ENCODE data around the gene CHAC2.
"Not testable (repeated sequence)": the region's sequence is repeated elsewhere in the genome, so short reads cannot be mapped to it uniquely, and the experiment has no call there.

Gene CHAC2

DNA sequence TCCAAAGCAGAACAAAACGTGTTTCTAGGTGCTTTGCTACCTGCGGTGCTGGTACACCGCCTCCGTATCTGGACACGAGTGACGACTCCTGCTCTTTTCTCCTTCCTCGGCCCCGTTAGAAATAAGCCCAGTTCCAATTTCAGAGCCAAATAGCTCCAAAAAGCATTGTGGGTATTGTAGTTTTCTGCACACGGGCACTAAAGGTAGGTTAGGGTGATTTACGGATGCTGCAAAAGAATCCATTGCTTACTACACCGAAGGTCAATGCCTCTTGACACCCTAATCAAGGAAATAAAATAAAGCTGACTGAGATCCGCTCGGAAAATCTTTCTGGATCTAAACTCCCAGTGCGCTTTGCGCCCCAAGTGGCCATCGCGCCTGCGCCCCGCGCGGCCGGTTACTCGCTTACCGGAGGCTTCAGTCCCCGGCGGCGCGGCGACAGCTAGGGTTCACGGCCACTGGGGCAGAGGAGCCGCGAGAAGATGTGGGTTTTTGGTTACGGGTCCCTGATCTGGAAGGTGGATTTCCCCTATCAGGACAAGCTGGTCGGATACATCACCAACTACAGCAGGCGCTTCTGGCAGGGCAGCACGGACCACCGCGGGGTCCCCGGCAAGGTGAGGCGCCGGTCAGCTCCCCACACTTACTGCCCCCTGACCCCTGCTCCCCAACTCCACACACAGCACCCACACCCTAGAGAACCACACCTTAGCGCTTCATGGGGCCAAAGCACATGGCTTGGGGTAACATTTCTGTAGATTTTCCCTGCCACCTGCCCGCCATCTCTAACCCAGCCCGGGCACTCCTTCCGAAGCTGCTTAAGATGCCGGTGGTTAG lies at the start of gene CHAC2:
TSS of gene CHAC2 (plus strand) at position 400 of the 837 bp plus-strand sequence. CDS start at position 483, 83 bp downstream.
- peak; percentile 87 for DNase-seq (ENCODE audit: low spot score)
- H3K9me3 Mint-ChIP-seq: no peaks in the 10 kb centered on the region
- H3K4me3 Mint-ChIP-seq: peak within 1 kb of the TSS; percentile 95
- H3K36me3 Mint-ChIP-seq (ENCODE audit: low read depth): peaks cover 29% of the 10 kb centered on the region
- peaks cover 30% of the 10 kb centered on the region for H3K4me1 Mint-ChIP-seq (ENCODE audit: low read depth)
- peak within 1 kb of the TSS; percentile 95 for H3K27ac Mint-ChIP-seq
- no peaks in the 10 kb centered on the region for H3K27me3 Mint-ChIP-seq (ENCODE audit: low read depth)

DNA sequence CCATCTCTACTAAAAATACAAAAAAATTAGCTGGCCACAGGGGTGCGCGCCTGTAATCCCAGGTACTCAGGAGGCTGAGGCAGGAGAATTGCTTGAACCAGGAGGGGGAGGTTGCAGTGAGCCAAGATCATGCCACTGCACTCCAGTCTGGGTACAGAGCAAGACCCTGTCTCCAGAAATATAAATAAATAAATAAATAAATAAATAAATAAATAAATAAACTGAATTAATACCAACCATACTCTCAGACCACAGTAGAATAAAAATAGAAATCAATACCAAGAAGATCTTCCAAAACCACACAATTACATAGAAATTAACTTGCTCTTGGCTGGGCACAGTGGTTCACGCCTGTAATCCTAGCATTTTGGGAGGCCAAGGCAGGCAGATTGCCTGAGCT lies 46.7 kb upstream of the CHAC2 start:
- not testable (repeated sequence) for H3K27ac Mint-ChIP-seq; H3K9me3 Mint-ChIP-seq; DNase-seq (ENCODE audit: low spot score); H3K27me3 Mint-ChIP-seq (ENCODE audit: low read depth); H3K4me3 Mint-ChIP-seq
- peaks cover 14% of the 10 kb centered on the region for H3K4me1 Mint-ChIP-seq (ENCODE audit: low read depth)
- H3K36me3 Mint-ChIP-seq (ENCODE audit: low read depth): peaks cover 21% of the 10 kb centered on the region

DNA sequence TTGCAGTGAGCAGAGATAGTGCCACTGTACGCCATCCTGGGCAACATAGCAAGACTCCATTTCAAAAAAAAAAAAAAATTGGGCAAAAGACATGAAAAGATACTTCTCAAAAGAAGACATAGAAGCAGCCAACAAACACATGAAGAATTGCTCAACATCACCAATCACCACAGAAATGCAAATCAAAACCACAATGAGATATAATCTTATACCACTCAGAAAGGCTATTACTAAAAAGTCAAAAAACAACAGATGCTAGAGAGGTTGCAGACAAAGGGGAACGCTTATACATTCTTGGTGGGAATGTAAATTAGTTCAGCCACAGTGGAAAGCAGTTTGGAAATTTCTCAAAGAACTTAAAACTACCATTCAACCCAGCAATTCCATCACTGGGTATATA lies 43.1 kb upstream of the CHAC2 start:
- no peak for DNase-seq (ENCODE audit: low spot score)
- peaks cover 16% of the 10 kb centered on the region for H3K4me1 Mint-ChIP-seq (ENCODE audit: low read depth)

DNA sequence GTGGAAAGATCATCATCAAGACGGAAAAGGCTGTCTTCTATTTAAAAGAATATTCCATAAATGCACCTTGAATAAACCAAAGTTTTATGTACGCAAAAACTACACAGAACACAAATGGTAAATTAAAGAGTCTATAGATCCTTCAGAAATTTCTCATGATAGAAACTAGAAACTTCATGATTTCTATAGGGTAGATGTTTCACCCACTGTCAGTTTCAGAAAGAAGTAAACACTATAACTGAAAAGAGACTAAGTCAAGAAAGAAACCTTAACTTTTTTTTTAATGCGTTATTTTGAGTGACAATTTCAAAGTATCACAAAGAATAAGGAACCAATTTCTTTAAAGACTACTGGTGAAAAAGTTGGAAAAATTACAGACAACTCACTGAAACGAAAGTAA lies 41.9 kb upstream of the CHAC2 start:
- Mint-ChIP-seq H3K36me3 (ENCODE audit: low read depth) (peaks cover 31% of the 10 kb centered on the region), H3K27ac (no peak overlapping the region)

More for the DNA sequence above, 43.1 kb upstream of the CHAC2 start:
- Mint-ChIP-seq H3K27me3 (ENCODE audit: low read depth) (no peaks in the 10 kb centered on the region), H3K27ac (no peak overlapping the region), H3K9me3 (peaks cover 7% of the 10 kb centered on the region), H3K36me3 (ENCODE audit: low read depth) (peaks cover 25% of the 10 kb centered on the region), H3K4me3 (no peak overlapping the region)

GRCh38 chr2:53727921-53728320 lies 39.7 kb upstream of the CHAC2 start:
- peaks cover 7% of the 10 kb centered on the region for H3K9me3 Mint-ChIP-seq
- DNase-seq (ENCODE audit: low spot score): no peak
- H3K27me3 Mint-ChIP-seq (ENCODE audit: low read depth): no peaks in the 10 kb centered on the region
- H3K4me1 Mint-ChIP-seq (ENCODE audit: low read depth): peaks cover 13% of the 10 kb centered on the region
- H3K36me3 Mint-ChIP-seq (ENCODE audit: low read depth): peaks cover 31% of the 10 kb centered on the region
- H3K27ac Mint-ChIP-seq: no peak overlapping the region
- H3K4me3 Mint-ChIP-seq: no peak overlapping the region

More for the DNA sequence above, 41.9 kb upstream of the CHAC2 start:
- Mint-ChIP-seq H3K9me3 (peaks cover 7% of the 10 kb centered on the region), H3K4me1 (ENCODE audit: low read depth) (peaks cover 16% of the 10 kb centered on the region), H3K27me3 (ENCODE audit: low read depth) (no peaks in the 10 kb centered on the region), H3K4me3 (no peak overlapping the region)
- DNase-seq (ENCODE audit: low spot score): no peak

GRCh38 chr2:53729143-53729762 lies 38.4 kb upstream of the CHAC2 start:
- DNase-seq (ENCODE audit: low spot score): no peak
- H3K27me3 Mint-ChIP-seq (ENCODE audit: low read depth): no peaks in the 10 kb centered on the region
- peaks cover 7% of the 10 kb centered on the region for H3K9me3 Mint-ChIP-seq
- no peak overlapping the region for H3K27ac Mint-ChIP-seq
- H3K4me1 Mint-ChIP-seq (ENCODE audit: low read depth): peaks cover 13% of the 10 kb centered on the region
- H3K4me3 Mint-ChIP-seq: no peak overlapping the region
- H3K36me3 Mint-ChIP-seq (ENCODE audit: low read depth): peaks cover 37% of the 10 kb centered on the region

DNA sequence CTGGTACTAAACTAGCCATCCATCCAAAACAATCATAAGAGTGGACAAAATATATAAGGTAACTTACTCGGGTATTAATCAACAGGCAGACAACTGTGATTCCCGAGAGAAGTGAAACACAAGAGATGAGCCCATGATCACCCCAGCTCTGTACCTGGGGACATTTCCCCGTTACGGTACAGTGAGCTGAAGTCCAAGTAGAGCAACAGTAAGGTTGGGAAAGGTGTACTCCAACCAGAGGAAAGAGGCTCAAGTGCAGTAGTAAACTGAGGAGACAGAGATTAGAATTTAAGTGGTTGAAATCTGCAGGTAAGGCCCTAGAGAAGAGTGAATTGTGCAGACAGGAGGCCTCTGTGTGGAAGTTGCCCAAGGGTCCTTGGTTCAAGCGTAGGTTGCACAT lies 30.5 kb upstream of the CHAC2 start:
- no peak overlapping the region for H3K4me3 Mint-ChIP-seq
- no peak overlapping the region for H3K27ac Mint-ChIP-seq
- no peaks in the 10 kb centered on the region for H3K27me3 Mint-ChIP-seq (ENCODE audit: low read depth)
- H3K4me1 Mint-ChIP-seq (ENCODE audit: low read depth): peaks cover under 1% of the 10 kb centered on the region
- no peaks in the 10 kb centered on the region for H3K9me3 Mint-ChIP-seq
- no peak for DNase-seq (ENCODE audit: low spot score)
- H3K36me3 Mint-ChIP-seq (ENCODE audit: low read depth): peaks cover 19% of the 10 kb centered on the region

GRCh38 chr2:53739032-53739431 lies 28.6 kb upstream of the CHAC2 start:
- DNase-seq (ENCODE audit: low spot score): no peak
- Mint-ChIP-seq H3K36me3 (ENCODE audit: low read depth) (peaks cover 24% of the 10 kb centered on the region), H3K4me3 (no peak overlapping the region), H3K4me1 (ENCODE audit: low read depth) (peaks cover 7% of the 10 kb centered on the region), H3K27ac (no peak overlapping the region), H3K9me3 (no peaks in the 10 kb centered on the region), H3K27me3 (ENCODE audit: low read depth) (no peaks in the 10 kb centered on the region)

GRCh38 chr2:53740170-53740569 lies 27.4 kb upstream of the CHAC2 start:
- Mint-ChIP-seq H3K4me1 (ENCODE audit: low read depth) (peaks cover 7% of the 10 kb centered on the region), H3K9me3 (no peaks in the 10 kb centered on the region), H3K4me3 (no peak overlapping the region), H3K36me3 (ENCODE audit: low read depth) (peaks cover 15% of the 10 kb centered on the region), H3K27ac (no peak overlapping the region), H3K27me3 (ENCODE audit: low read depth) (no peaks in the 10 kb centered on the region)
- no peak for DNase-seq (ENCODE audit: low spot score)

DNA sequence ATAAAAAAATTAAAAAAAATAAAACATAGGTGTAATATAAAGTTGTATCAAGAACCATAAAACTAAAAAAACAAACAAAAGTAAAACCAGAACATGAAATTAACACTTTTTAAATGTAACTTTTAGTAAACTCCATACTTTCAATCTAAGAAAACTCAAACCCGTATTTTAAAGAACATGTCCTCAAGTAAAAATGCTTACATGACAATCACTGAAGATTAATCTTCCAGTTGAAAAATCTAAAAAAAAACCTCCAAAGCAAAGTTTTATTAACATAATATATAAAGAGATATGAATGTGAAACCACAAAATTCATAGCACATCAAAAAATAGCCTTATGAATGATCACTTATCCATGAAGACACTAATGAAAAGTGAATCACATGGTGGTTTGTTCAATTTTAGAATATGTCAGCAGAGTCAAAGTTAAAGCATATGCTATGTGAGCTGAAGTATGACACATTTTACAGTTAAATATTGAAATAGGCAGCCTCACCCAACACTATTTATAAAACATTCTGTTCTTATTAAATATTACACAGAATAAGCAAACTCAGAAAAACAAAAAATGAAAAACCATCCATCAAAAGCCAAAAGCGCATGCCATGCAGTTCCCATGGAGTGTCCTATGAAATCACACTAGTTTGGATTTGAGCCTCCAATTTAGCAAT lies 23.1 kb upstream of the CHAC2 start:
- H3K9me3 Mint-ChIP-seq: no peaks in the 10 kb centered on the region
- no peak overlapping the region for H3K4me3 Mint-ChIP-seq
- H3K4me1 Mint-ChIP-seq (ENCODE audit: low read depth): peaks cover 8% of the 10 kb centered on the region
- DNase-seq (ENCODE audit: low spot score): no peak
- H3K27ac Mint-ChIP-seq: no peak overlapping the region
- no peaks in the 10 kb centered on the region for H3K27me3 Mint-ChIP-seq (ENCODE audit: low read depth)
- H3K36me3 Mint-ChIP-seq (ENCODE audit: low read depth): peaks cover 26% of the 10 kb centered on the region

DNA sequence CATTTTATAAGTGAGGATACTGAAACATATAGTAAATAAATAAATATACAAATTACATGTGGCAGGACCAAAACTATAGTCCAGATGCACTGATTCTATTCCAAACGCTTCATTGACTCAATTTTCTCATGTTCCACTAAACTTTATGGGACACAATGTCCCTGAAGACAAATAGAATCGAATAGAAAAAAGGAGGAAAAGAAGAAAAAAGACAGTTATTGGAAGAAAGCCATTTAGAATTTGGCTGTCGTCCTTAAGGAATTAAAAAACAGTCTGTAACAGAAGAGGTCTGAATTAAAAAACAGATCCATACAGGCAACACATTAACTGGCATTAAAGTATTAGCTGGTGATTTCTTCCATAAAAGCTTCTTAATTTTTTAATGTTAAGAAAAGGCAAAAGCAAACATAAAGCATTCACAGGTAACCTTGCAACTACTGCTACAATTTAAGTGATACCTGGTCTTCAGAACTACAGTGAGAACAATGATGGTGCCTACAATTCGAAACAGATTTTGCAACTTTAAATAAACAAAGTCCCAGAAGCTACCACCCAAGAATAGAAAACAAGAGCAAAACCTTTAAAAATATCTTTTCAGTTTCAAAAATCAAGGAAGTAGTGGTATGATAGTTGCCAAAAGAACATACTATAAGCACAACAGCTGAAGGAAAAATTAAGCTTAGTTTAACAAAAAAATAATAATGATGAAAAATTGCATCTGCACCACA lies 17.4 kb upstream of the CHAC2 start:
- Mint-ChIP-seq H3K36me3 (ENCODE audit: low read depth) (peaks cover 25% of the 10 kb centered on the region), H3K27me3 (ENCODE audit: low read depth) (no peaks in the 10 kb centered on the region), H3K4me3 (no peak overlapping the region)

GRCh38 chr2:53751728-53752127 lies 15.9 kb upstream of the CHAC2 start:
- Mint-ChIP-seq H3K27ac (peak overlapping the region; percentile 46), H3K36me3 (ENCODE audit: low read depth) (peaks cover 24% of the 10 kb centered on the region)
- no peak for DNase-seq (ENCODE audit: low spot score)

More for the DNA sequence above, 17.4 kb upstream of the CHAC2 start:
- peaks cover 21% of the 10 kb centered on the region for H3K4me1 Mint-ChIP-seq (ENCODE audit: low read depth)
- H3K9me3 Mint-ChIP-seq: no peaks in the 10 kb centered on the region
- DNase-seq (ENCODE audit: low spot score): no peak
- no peak overlapping the region for H3K27ac Mint-ChIP-seq

GRCh38 chr2:53752385-53752784 lies 15.2 kb upstream of the CHAC2 start:
- H3K36me3 Mint-ChIP-seq (ENCODE audit: low read depth): peaks cover 27% of the 10 kb centered on the region
- no peaks in the 10 kb centered on the region for H3K9me3 Mint-ChIP-seq
- no peak overlapping the region for H3K4me3 Mint-ChIP-seq
- no peak for DNase-seq (ENCODE audit: low spot score)
- no peaks in the 10 kb centered on the region for H3K27me3 Mint-ChIP-seq (ENCODE audit: low read depth)
- no peak overlapping the region for H3K27ac Mint-ChIP-seq
- H3K4me1 Mint-ChIP-seq (ENCODE audit: low read depth): peaks cover 20% of the 10 kb centered on the region

More at GRCh38 chr2:53751728-53752127, 15.9 kb upstream of the CHAC2 start:
- no peak overlapping the region for H3K4me3 Mint-ChIP-seq
- no peaks in the 10 kb centered on the region for H3K9me3 Mint-ChIP-seq
- H3K27me3 Mint-ChIP-seq (ENCODE audit: low read depth): no peaks in the 10 kb centered on the region
- H3K4me1 Mint-ChIP-seq (ENCODE audit: low read depth): peaks cover 20% of the 10 kb centered on the region

Data from T-helper 2 cell treated with Interferon-gamma antibody and Interleukin-4, amounts not matched to agents 5 μg/mL and 100 μg/mL, for 36 hours (primary cell).